HG02759 (cell line): ENCODE results near the gene AR.
A peak's percentile ranks its signal among the peaks of the same experiment; 100 is the strongest.

Experiments
- ATAC-seq: cut with Tn5 transposase; IDR thresholded peaks from one replicate; pipeline ENCODE4 v1.9.1; 2021; ENCODE audit warnings: mild to moderate bottlenecking, moderate library complexity; ENCODE audit not compliant: unreplicated experiment

Gene AR

DNA sequence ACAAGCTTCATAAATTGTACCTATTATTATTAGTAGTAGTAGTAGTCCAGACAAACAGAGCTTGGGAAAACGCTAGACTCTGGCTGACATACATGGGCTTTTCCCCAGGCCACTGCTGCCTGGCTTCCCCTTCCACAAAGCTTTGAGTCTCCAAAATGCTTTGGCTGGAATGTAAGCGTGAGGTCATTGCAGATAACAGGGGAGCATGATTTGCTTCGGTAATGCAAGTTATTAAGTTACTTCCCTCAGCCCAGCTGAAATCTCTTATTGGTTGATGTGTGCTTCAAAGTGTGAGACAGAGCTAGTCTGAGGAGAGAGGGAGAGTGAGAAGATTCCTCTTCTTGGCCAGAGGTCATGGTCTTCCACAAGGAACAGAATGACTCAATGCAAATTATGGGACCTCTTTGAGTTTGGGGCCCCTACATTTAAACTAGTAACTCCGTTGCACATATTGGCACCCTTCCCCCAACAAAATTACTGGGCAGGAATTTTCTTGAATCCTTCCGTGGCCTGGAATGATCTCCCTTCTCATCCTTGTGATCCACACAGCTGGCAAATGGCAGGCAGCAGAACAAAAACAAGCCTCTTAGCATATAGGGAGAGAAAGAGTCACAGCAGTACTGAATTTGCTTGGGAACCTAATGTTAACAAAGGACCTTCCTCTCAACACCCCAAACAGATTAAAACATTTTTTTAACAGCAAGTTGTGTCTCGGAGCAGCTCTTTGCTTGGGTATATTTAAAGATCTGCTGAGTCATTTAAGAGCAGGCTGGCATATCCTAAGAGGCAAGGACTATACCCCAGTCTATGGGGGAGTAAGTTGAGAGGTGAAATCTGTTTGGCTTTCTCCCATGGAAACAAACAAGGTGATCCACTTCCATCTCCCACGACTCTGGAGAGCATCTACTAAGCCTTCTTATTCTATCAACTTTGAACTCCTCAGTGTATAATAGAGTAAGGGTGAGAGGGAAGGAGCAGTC is 19.9 kb downstream of the AR start:
- ATAC-seq: no peak

DNA sequence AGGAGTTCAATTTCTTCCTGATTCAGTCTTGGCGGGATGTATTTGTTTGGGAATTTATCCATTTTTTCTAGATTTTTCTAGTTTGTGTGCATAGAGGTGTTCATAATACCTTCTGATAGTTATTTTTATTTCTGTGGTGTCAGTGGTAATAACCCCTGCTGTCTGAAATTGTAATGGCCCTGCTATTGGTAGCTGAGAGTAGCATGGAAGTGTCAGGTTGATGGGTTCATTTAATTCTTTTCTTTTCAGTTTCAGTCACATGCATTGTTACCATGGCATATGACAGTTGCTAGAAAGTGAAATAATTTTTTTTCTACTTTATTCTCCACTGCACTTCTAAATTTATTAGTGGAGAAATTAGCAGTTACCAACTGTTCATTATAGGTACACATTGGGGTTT is 20.7 kb downstream of the AR start:
- ATAC-seq: no peak

DNA sequence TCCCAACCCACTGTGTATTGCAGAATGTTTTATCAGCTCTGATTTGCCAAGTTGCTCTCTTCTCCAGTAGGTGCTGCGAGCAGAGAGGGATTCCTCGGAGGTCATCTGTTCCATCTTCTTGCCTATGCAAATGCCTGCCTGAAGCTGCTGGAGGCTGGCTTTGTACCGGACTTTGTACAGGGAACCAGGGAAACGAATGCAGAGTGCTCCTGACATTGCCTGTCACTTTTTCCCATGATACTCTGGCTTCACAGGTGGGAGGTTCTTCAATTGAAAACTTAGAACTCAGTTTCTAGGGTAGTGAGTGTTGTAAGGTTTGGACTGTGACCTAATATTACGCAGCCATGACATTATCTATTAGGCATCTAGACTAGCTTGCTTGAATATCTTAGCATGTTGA is 24.9 kb downstream of the AR start:
- ATAC-seq: no peak

GRCh38 chrX:67570839-67571238 is 27.0 kb downstream of the AR start:
- no peak for ATAC-seq

GRCh38 chrX:67574696-67575095 is 30.9 kb downstream of the AR start:
- ATAC-seq: no peak

DNA sequence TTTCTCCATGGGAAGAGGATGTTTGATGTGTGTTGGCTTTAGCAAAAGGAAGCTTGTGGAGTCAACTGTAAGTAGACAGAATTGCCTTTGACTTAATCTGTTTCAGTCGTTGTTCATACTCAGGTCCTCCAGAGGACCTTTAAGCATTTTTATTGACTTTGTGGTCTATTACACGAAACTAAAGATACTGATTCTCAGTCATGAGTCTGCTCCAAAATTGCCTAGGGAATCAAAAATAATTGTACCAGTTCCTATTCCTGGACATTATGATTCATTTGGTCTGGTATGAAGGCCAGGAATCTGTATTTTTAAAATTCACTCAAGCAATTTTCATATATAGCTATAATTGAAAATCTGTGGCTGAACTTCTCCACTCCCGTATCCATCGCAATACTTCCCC is 38.6 kb downstream of the AR start:
- no peak for ATAC-seq

DNA sequence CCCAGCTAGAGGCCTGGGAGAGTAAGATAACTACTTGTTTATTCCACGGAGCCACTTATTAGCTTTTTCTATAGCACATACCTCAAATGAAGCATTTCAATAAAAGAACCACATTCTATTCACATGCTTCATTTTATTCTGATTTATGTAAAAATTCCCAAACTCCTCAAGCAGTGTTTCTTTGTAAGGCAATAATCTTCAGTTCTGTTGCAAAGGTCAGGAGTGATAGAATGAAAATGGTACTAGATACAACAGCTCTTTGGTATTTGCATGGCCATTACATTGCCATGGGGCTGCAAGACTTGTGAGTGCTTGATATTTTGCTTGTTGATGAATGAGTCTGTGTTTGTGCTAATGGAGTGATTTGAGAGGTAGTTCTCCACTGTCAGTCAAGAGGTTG is 39.4 kb downstream of the AR start:
- ATAC-seq: no peak

DNA sequence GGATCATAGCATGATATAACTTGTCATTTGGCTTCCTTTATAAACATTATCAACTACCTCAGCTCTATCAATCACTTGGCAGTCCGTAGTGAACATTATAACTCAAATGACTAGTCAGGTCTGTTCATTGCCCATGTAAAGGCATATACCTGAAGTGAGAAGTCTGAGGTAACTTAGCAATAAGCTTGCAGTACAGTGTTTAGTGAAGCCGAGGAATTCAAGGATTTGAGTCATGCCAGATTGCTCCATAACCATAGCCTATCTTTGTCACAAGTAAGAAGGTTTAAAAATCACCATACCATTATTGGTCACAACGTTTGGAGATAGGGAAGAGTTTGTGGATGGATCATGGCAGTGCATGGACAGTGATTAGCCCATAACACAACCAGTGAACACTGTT is 41.6 kb downstream of the AR start:
- ATAC-seq: no peak

DNA sequence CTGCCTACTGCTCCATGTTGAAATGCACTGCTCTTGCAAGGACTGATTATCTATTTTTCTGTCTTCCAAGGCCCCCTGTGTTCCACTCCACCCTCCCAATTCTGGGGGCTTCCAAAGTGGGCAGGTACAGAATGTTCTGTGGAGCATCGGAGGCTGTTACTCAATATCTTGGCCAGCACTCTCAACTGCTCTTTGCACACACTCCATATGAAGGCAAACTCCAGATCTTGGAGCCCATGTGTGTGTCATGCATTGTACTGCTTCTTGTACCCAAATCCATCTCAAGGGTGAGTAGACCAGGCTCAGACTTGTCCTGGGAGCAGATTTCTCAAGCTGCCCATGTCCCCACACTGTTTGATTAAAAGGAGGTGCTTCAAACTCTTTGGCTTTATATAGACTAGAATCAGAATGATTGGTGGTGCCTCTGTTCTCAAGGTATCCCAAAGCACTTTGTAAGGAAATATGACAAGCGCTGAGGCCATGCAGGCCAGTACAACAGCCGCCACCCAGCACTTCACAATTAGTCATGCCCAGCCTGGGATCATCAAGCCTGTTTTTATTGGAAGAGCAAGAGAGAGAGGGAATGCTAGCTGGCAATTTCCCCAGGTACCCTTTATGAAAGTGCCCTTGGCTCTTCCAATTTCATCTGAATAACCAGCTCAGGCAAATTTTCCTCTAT is 44.3 kb downstream of the AR start:
- no peak for ATAC-seq

GRCh38 chrX:67596839-67597790 is 53.3 kb downstream of the AR start:
- ATAC-seq: no peak

DNA sequence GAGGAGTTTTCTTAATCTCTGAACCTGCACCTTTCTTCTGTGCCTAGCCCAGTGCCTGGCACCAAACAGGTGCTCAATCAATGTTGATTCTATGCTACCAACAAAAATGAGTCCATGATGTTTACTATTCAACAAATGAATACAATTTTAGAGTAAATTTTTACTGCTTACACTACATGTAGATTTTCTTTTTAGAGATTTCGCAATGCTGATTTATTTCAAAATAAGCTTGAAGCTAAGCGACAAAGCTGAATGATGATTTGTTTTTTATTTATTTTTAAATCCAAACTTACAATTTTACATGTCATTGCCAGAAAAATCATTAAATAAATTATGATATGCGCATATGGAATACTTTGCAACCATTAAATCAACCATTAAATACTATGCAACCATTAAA is 55.7 kb downstream of the AR start:
- no peak for ATAC-seq

DNA sequence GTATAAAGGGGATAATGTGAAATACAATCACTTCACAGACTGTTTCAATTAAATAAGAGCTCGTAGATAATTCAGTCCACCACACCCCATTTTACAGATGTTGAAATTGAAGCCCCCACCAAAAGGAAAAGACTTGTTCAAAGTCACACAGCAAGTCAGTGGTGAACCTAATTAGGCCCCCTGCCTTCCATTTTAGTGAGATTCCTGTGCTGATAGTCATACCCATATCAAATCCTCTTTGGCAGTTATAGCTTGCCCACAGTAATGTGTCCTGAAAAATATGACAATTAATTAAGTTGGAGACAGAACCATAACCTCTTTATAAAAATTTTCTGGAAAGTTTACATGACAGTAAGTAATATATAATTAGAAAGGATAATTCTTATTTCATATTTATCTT is 58.0 kb downstream of the AR start:
- ATAC-seq: no peak

- ATAC-seq: peak; percentile 45
Observed at GRCh38 chrX:67604979-67605703, 61.3 kb downstream of the AR start.

DNA sequence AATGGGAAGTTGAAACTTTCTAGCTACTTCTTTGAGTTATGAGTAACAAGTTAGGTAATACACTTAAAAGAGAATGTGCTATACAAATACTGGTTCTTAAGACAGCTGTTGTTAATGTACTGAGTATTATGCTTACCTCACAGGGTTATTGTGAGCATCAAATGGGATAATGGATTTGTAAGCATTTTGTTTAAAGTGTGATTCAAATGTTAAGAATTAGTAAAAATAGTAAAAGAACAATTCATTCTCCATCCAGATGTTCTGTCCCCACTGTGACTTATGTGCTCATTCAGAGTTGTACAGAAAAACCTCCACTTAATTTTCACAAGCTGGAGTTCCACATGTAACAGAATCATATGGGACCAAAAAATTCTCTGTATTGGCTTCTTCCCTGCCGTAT is 63.6 kb downstream of the AR start:
- no peak for ATAC-seq

- ATAC-seq: no peak
Observed at GRCh38 chrX:67610282-67610681, 66.5 kb downstream of the AR start.

DNA sequence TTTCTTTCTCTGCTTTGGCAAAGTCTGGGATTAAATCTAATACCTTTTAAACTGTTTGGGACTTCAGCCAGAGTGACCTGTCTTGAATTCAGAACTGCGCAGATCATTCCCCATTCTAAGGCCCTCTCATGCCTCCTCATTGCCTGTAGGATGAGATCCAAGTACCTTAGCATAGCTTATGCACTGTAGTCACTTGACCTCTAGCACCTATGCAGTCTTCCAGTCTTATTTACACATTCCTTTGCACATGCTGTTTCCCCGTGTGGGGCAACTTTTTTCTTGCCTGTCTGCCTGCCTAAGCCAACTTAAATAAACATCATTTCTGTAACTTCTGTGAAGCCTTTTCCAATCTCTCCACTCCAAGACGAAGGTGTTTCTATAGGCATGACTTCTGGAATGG is 68.4 kb downstream of the AR start:
- ATAC-seq: no peak

- no peak for ATAC-seq
Observed at GRCh38 chrX:67613366-67613765, 69.5 kb downstream of the AR start.

DNA sequence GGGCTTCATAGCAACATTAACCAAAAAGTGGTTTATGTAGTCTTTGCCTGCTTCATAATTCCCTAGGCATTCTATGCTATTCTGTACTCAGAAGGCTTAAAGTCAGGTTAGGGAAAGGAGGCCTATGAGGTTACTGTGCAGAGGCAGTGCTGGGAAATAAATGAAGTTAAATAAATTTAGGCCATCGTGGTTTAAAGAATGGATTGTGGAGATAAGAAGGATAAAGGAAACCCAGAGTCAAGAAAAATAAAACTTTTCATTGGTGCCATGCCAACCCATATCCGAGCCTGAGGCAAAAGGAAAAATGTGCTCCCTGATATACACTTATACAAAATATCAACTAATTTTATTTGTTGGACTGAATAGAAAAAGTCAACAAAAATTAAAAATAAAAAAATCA is 70.2 kb downstream of the AR start:
- ATAC-seq: no peak

DNA sequence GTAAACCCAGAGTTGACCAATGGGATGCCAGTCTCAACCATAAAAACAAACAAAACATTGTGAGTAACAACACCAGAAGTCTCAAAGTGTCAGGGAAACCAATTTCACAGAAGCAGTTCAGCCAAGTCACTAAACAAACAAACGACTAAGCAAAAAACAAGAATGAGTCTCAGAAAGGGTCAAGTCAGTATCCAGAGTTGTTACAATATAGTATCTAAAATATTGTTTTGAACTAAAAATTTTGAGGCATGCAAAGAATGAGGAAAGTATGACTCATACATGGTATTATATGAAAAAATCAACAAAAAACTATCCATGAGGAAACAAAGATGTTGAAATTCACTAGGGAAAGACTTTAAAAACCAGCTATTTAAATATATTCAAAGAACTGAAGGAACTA is 70.6 kb downstream of the AR start:
- no peak for ATAC-seq

GRCh38 chrX:67619253-67619652 is 75.4 kb downstream of the AR start:
- ATAC-seq: peak; percentile 89
